ENCODE data around the gene MAPK8. TPM values are rescaled to one million over a fixed set of nuclear protein-coding genes. Genes with fewer than 3 reads are reported as not detected.

The MAPK8 gene
- total RNA-seq, 1 experiment from 2014 or later, result 52.9 TPM

- no TSS peak for BruUV-seq (replicated peaks)
- DNase-seq (ENCODE audit: unreplicated experiment), result no peak
- peaks cover 5% of the 10 kb centered on the region for H3K4me1 Mint-ChIP-seq (ENCODE audit: insufficient read depth, unreplicated experiment)
- intact Hi-C loops (cut with micrococcal nuclease), result no loop called here
- ChIA-PET POLR2A (no interaction called here), CTCF (no interaction called here)
- TF ChIP-seq CTCF (IDR thresholded peaks at IDR 0.05; ENCODE audit: unreplicated experiment), result no peak
- peaks cover 17% of the 10 kb centered on the region for H3K36me3 Mint-ChIP-seq (ENCODE audit: insufficient read depth, unreplicated experiment)
- H3K27me3 Mint-ChIP-seq (ENCODE audit: insufficient read depth, unreplicated experiment), result no peaks in the 10 kb centered on the region
- no peak overlapping the region for H3K4me3 Mint-ChIP-seq (ENCODE audit: unreplicated experiment)
- H3K9me3 Mint-ChIP-seq (ENCODE audit: unreplicated experiment), result no peaks in the 10 kb centered on the region
- no peak overlapping the region for H3K27ac Mint-ChIP-seq (ENCODE audit: low read depth, unreplicated experiment)
Observed at GRCh38 chr10:48439581-48440041, 133.1 kb downstream of the MAPK8 start.

GRCh38 chr10:48440771-48441170, 134.3 kb downstream of the MAPK8 start:
- no peak for TF ChIP-seq CTCF (IDR thresholded peaks at IDR 0.05; ENCODE audit: unreplicated experiment)
- no peak overlapping the region for H3K4me3 Mint-ChIP-seq (ENCODE audit: unreplicated experiment)
- intact Hi-C loops (cut with micrococcal nuclease), result no loop called here
- H3K27ac Mint-ChIP-seq (ENCODE audit: low read depth, unreplicated experiment), result no peak overlapping the region
- no peak for DNase-seq (ENCODE audit: unreplicated experiment)
- ChIA-PET CTCF (interaction anchor here (0.6 kb wide), 1 partner anchor 120 kb away, joined by 3 read pairs; no protein-coding TSS in a partner anchor), POLR2A (no interaction called here)
- BruUV-seq (replicated peaks), result no TSS peak
- H3K27me3 Mint-ChIP-seq (ENCODE audit: insufficient read depth, unreplicated experiment), result no peaks in the 10 kb centered on the region
- peaks cover 17% of the 10 kb centered on the region for H3K36me3 Mint-ChIP-seq (ENCODE audit: insufficient read depth, unreplicated experiment)
- H3K4me1 Mint-ChIP-seq (ENCODE audit: insufficient read depth, unreplicated experiment), result peaks cover 5% of the 10 kb centered on the region
- H3K9me3 Mint-ChIP-seq (ENCODE audit: unreplicated experiment), result no peaks in the 10 kb centered on the region

GRCh38 chr10:48442090-48442808, 135.8 kb downstream of the MAPK8 start:
- no TSS peak for BruUV-seq (replicated peaks)
- Mint-ChIP-seq H3K9me3 (ENCODE audit: unreplicated experiment) (no peaks in the 10 kb centered on the region), H3K27ac (ENCODE audit: low read depth, unreplicated experiment) (no peak overlapping the region), H3K4me1 (ENCODE audit: insufficient read depth, unreplicated experiment) (peaks cover 5% of the 10 kb centered on the region), H3K36me3 (ENCODE audit: insufficient read depth, unreplicated experiment) (peaks cover 17% of the 10 kb centered on the region), H3K4me3 (ENCODE audit: unreplicated experiment) (no peak overlapping the region), H3K27me3 (ENCODE audit: insufficient read depth, unreplicated experiment) (no peaks in the 10 kb centered on the region)
- CTCF ChIA-PET, result interaction anchor here (0.7 to 1.7 kb wide), 3 partner anchors 64 to 213 kb away, joined by 3 to 4 read pairs (median 3); no protein-coding TSS in a partner anchor
- POLR2A ChIA-PET, result interaction anchor here (0.5 kb wide), 1 partner anchor 67 kb away, joined by 3 read pairs; no protein-coding TSS in a partner anchor
- TF ChIP-seq CTCF (IDR thresholded peaks at IDR 0.05; ENCODE audit: unreplicated experiment), result no peak
- no peak for DNase-seq (ENCODE audit: unreplicated experiment)
- intact Hi-C loops (cut with micrococcal nuclease), result no loop called here

- intact Hi-C loops (cut with micrococcal nuclease), result no loop called here
- no peak overlapping the region for H3K4me3 Mint-ChIP-seq (ENCODE audit: unreplicated experiment)
- H3K4me1 Mint-ChIP-seq (ENCODE audit: insufficient read depth, unreplicated experiment), result peaks cover 5% of the 10 kb centered on the region
- H3K36me3 Mint-ChIP-seq (ENCODE audit: insufficient read depth, unreplicated experiment), result peaks cover 17% of the 10 kb centered on the region
- H3K9me3 Mint-ChIP-seq (ENCODE audit: unreplicated experiment), result no peaks in the 10 kb centered on the region
- no peak for TF ChIP-seq CTCF (IDR thresholded peaks at IDR 0.05; ENCODE audit: unreplicated experiment)
- no peak for DNase-seq (ENCODE audit: unreplicated experiment)
- H3K27me3 Mint-ChIP-seq (ENCODE audit: insufficient read depth, unreplicated experiment), result no peaks in the 10 kb centered on the region
- POLR2A ChIA-PET, result interaction anchor here (0.5 kb wide), 1 partner anchor 67 kb away, joined by 3 read pairs; no protein-coding TSS in a partner anchor
- CTCF ChIA-PET, result interaction anchor here (0.7 to 1.7 kb wide), 4 partner anchors 64 to 213 kb away, joined by 3 to 4 read pairs (median 3); no protein-coding TSS in a partner anchor
- no peak overlapping the region for H3K27ac Mint-ChIP-seq (ENCODE audit: low read depth, unreplicated experiment)
- no TSS peak for BruUV-seq (replicated peaks)
Observed at GRCh38 chr10:48442809-48443177, 136.3 kb downstream of the MAPK8 start.

All from MCF 10A (cell line).